Activated naive CD8-positive, alpha-beta T cell (primary cell): ENCODE measurements around the gene STAT5B.
A peak's percentile ranks its signal among the peaks of the same experiment; 100 is the strongest.

Experiments used
- H3K27ac Mint-ChIP-seq: one replicate; pipeline ENCODE4 v1.8.0; 2021; ENCODE audit warnings: mixed read lengths
- H3K27me3 Mint-ChIP-seq: one replicate; pipeline ENCODE4 v1.8.0; 2021; ENCODE audit warnings: mixed read lengths
- H3K36me3 Mint-ChIP-seq: one replicate; pipeline ENCODE4 v1.8.0; 2021; ENCODE audit warnings: mixed read lengths
- H3K4me1 Mint-ChIP-seq: one replicate; pipeline ENCODE4 v1.8.0; 2021; ENCODE audit warnings: low read depth, mixed read lengths
- H3K4me3 Mint-ChIP-seq: one replicate; pipeline ENCODE4 v1.8.0; 2021; ENCODE audit warnings: mild to moderate bottlenecking, mixed read lengths
- H3K9me3 Mint-ChIP-seq: one replicate; pipeline ENCODE4 v1.8.0; 2021; ENCODE audit warnings: low read depth, mixed read lengths

Gene STAT5B

GRCh38 chr17:42169351-42169750, 106.8 kb downstream of the STAT5B start:
- H3K4me1 Mint-ChIP-seq, result no peaks in the 10 kb centered on the region
- no peaks in the 10 kb centered on the region for H3K9me3 Mint-ChIP-seq
- H3K4me3 Mint-ChIP-seq, result no peak overlapping the region

DNA sequence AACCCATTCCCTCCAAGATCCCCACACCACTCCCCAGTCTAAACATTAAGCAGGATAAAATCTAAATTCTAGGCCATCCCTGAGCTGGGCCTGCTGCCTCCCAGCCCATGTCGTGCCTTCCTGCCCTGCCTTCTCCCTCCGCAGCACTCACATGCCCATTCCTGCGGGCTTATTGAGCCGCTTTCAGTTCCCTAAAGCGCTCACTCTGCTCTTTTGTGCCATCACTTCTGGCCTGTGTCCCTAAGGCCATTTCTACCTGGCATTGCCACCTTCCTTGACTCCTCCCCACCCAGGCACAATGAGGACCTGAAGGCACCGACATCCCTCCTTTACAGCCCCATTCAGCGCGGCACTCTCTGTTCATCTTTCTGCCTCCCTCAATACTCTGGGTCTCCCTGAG, 108.4 kb downstream of the STAT5B start:
- Mint-ChIP-seq H3K27ac (no peak overlapping the region), H3K9me3 (no peaks in the 10 kb centered on the region)

More at GRCh38 chr17:42169351-42169750, 106.8 kb downstream of the STAT5B start:
- Mint-ChIP-seq H3K36me3 (no peaks in the 10 kb centered on the region), H3K27ac (no peak overlapping the region), H3K27me3 (no peaks in the 10 kb centered on the region)

GRCh38 chr17:42166196-42166763, 109.9 kb downstream of the STAT5B start:
- Mint-ChIP-seq H3K4me3 (no peak overlapping the region), H3K9me3 (no peaks in the 10 kb centered on the region), H3K27me3 (no peaks in the 10 kb centered on the region), H3K4me1 (no peaks in the 10 kb centered on the region), H3K27ac (no peak overlapping the region), H3K36me3 (no peaks in the 10 kb centered on the region)

More for the DNA sequence above, 108.4 kb downstream of the STAT5B start:
- Mint-ChIP-seq H3K36me3 (no peaks in the 10 kb centered on the region), H3K4me1 (no peaks in the 10 kb centered on the region), H3K27me3 (no peaks in the 10 kb centered on the region), H3K4me3 (no peak overlapping the region)

- H3K4me1 Mint-ChIP-seq, result no peaks in the 10 kb centered on the region
- no peak overlapping the region for H3K27ac Mint-ChIP-seq
- no peaks in the 10 kb centered on the region for H3K36me3 Mint-ChIP-seq
- no peaks in the 10 kb centered on the region for H3K27me3 Mint-ChIP-seq
- no peaks in the 10 kb centered on the region for H3K9me3 Mint-ChIP-seq
- no peak overlapping the region for H3K4me3 Mint-ChIP-seq
These were observed 110.4 kb downstream of the STAT5B start for GRCh38 chr17:42165751-42166150.

DNA sequence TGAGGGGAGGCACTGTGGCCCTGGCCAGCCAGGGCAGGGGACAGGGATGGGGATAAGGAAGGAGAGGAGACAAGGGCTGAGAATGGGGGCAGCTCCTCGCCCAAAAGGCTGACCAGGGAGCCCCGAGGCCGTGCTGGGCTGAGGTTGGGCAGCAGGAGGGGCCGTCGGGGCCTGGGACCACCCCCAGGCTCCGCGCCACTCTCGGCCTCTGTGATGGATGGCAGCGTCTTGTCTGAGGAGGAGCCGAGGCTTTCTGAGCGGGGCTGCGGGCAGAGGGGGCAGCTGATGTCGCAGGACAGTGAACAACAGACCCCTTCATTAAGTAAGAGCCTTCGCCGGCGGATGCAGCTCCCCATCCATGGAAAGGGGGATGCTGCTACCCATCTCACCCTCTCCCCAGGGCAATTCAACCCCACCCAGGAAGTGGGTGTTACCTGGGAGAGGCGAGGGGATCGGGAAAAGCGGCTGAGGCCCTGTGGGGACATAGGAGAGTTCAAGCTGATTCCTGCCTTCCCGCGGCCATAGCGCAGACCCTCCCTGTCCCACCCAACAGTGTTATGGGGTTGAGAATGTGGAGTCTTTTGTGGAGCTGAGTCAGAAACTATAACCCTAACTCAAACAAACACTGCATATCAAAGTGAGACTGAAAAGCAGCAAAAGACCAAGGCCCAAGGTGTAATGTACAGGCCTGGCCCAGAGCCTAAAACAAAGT, 112.3 kb downstream of the STAT5B start:
- no peaks in the 10 kb centered on the region for H3K36me3 Mint-ChIP-seq
- no peak overlapping the region for H3K4me3 Mint-ChIP-seq
- no peaks in the 10 kb centered on the region for H3K27me3 Mint-ChIP-seq
- H3K9me3 Mint-ChIP-seq, result no peaks in the 10 kb centered on the region
- H3K27ac Mint-ChIP-seq, result no peak overlapping the region
- H3K4me1 Mint-ChIP-seq, result no peaks in the 10 kb centered on the region

- Mint-ChIP-seq H3K4me3 (no peak overlapping the region), H3K27ac (no peak overlapping the region), H3K36me3 (no peaks in the 10 kb centered on the region)
These were observed 113.1 kb downstream of the STAT5B start for GRCh38 chr17:42163113-42163512.

GRCh38 chr17:42160531-42160910, 115.7 kb downstream of the STAT5B start:
- peaks cover 3% of the 10 kb centered on the region for H3K4me1 Mint-ChIP-seq
- H3K36me3 Mint-ChIP-seq, result no peaks in the 10 kb centered on the region
- H3K27me3 Mint-ChIP-seq, result no peaks in the 10 kb centered on the region
- H3K4me3 Mint-ChIP-seq, result no peak overlapping the region
- no peaks in the 10 kb centered on the region for H3K9me3 Mint-ChIP-seq
- H3K27ac Mint-ChIP-seq, result no peak overlapping the region

More at GRCh38 chr17:42163113-42163512, 113.1 kb downstream of the STAT5B start:
- no peaks in the 10 kb centered on the region for H3K9me3 Mint-ChIP-seq
- no peaks in the 10 kb centered on the region for H3K4me1 Mint-ChIP-seq
- no peaks in the 10 kb centered on the region for H3K27me3 Mint-ChIP-seq

- H3K9me3 Mint-ChIP-seq, result no peaks in the 10 kb centered on the region
- H3K4me3 Mint-ChIP-seq, result no peak overlapping the region
- H3K27me3 Mint-ChIP-seq, result no peaks in the 10 kb centered on the region
- H3K4me1 Mint-ChIP-seq, result peaks cover 3% of the 10 kb centered on the region
- H3K36me3 Mint-ChIP-seq, result no peaks in the 10 kb centered on the region
- no peak overlapping the region for H3K27ac Mint-ChIP-seq
These were observed 116.2 kb downstream of the STAT5B start for GRCh38 chr17:42159796-42160530.

GRCh38 chr17:42155614-42156045, 120.6 kb downstream of the STAT5B start:
- Mint-ChIP-seq H3K36me3 (no peaks in the 10 kb centered on the region), H3K27ac (no peak overlapping the region), H3K4me1 (peaks cover 31% of the 10 kb centered on the region), H3K9me3 (no peaks in the 10 kb centered on the region), H3K4me3 (peak overlapping the region; percentile 94), H3K27me3 (no peaks in the 10 kb centered on the region)

DNA sequence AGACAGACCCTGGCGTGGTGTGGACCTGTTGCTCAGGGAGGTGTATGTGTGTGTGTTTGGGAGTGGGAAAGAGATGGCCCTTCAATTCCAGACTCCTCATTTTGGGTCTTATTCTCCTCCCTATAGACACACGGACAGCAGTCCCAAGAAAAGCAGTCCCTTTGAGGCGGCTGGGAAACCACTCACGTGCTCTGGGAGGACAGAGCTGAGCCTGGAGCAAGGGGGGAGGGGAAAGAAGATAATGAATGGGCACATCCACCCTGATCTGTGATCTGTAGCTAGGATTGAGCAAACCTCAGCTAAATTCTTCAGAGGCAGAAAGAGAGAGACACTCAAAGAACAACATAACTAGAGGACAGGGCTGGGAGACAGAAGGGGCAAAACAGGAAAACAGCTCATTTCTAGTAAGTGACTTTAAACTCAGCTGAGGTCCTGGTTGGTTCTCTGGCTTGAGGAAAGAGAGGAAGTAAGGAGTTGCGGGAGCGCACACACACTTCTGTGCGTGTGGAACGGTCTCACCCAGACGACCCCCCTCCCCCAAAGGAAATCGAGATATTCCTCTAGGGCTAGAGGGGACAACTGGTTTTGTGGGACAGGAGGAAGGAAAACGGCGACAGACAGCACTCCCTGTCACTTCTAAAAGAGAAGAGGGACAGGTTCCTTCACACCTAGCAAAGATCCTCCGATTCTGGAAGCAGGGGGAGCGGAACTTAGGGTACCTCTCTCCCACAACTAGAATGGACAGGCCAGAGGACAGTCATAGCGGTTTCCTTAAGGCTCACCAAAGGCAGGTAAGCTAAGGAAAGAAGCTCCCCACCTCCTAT, 122.1 kb downstream of the STAT5B start:
- Mint-ChIP-seq H3K27ac (peak overlapping the region; percentile 79), H3K9me3 (no peaks in the 10 kb centered on the region), H3K4me1 (peaks cover 33% of the 10 kb centered on the region), H3K4me3 (peak overlapping the region; percentile 94), H3K27me3 (no peaks in the 10 kb centered on the region), H3K36me3 (no peaks in the 10 kb centered on the region)
